HEK293 (cell line): ENCODE measurements around the gene KANK4.

Source experiments
- ZBTB7A ChIP-seq: fragments of 450-650 bp; formaldehyde crosslinking; IDR thresholded peaks from 2 replicates; pipeline ENCODE4 v1.5.1; 2016; ENCODE audit warnings: low read depth, missing biosample characterization, missing genetic modification characterization
- ZNF561 ChIP-seq: fragments of 450-650 bp; IDR thresholded peaks from 2 replicates; pipeline ENCODE4 v1.5.1; 2018; ENCODE audit warnings: missing biosample characterization, missing genetic modification characterization, borderline replicate concordance
- ZNF623 ChIP-seq: fragments of 450-650 bp; formaldehyde crosslinking; IDR thresholded peaks from 2 replicates; pipeline ENCODE4 v1.5.1; 2016; ENCODE audit warnings: missing biosample characterization, missing genetic modification characterization
- ZNF792 ChIP-seq: fragments of 450-650 bp; formaldehyde crosslinking; IDR thresholded peaks from 2 replicates; pipeline ENCODE4 v1.5.1; 2016; ENCODE audit warnings: missing biosample characterization, missing genetic modification characterization
- TF ChIP-seq, protein P1 (sequence below): fragments of 450-650 bp; formaldehyde crosslinking; IDR thresholded peaks from 2 replicates; pipeline ENCODE4 v1.5.1; 2016; ENCODE audit warnings: missing biosample characterization, missing genetic modification characterization
- TF ChIP-seq, protein P2 (sequence below): fragments of 450-650 bp; formaldehyde crosslinking; IDR thresholded peaks from 2 replicates; pipeline ENCODE4 v1.5.1; 2016; ENCODE audit warnings: missing biosample characterization, missing genetic modification characterization

DNA sequence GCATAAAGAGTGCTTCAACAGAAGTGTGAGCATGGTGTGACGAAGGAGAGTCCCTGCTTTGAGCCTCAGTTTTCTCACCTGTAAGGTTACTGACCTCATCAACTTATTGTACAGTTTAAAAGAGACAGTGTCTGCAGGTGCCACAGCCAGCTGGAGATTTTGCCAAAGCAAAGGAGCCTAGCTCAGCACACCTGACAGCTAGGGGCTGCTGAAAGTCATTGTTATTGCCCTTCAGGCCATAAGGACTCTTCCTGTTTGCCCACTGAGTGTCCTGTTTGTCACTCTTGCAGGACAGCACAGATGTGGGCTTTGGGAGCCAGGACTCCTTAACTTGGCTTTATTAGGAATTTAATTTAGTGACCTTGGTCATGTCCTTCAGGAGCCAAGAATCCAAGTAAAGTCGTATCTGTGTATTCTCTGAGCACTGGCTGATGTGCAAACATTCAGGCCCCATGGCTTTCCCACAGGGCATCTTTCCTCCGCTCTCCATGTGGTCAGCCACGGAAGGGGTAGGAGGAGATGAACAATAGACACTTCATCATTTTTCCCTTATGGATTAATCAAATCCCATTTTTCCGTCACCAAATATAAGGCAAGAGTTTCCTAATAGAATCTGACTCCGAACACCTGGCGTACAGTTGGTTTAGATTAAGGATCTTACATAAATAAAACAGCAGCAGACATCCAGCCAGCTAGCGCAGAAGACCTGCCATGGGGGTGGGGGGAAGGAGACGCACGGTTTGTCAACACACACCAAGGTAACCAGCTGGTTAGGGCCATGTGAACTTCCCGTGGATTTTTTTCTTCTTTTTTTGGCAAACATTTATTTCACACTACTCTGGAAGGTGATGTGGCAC is 43.1 kb upstream of the KANK4 start:
- TF ChIP-seq, protein P1, sequence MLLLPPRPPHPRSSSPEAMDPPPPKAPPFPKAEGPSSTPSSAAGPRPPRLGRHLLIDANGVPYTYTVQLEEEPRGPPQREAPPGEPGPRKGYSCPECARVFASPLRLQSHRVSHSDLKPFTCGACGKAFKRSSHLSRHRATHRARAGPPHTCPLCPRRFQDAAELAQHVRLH = no peak
- TF ChIP-seq ZNF792 (tag by site-specific recombination) = no peak
- no peak for TF ChIP-seq ZNF623
- no peak for TF ChIP-seq ZNF561 (tag by site-specific recombination)
- TF ChIP-seq ZBTB7A (tag by site-specific recombination) = no peak
- TF ChIP-seq, protein P2, sequence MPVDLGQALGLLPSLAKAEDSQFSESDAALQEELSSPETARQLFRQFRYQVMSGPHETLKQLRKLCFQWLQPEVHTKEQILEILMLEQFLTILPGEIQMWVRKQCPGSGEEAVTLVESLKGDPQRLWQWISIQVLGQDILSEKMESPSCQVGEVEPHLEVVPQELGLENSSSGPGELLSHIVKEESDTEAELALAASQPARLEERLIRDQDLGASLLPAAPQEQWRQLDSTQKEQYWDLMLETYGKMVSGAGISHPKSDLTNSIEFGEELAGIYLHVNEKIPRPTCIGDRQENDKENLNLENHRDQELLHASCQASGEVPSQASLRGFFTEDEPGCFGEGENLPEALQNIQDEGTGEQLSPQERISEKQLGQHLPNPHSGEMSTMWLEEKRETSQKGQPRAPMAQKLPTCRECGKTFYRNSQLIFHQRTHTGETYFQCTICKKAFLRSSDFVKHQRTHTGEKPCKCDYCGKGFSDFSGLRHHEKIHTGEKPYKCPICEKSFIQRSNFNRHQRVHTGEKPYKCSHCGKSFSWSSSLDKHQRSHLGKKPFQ = no peak
